ENCODE data around the gene KIF3A.

DNA sequence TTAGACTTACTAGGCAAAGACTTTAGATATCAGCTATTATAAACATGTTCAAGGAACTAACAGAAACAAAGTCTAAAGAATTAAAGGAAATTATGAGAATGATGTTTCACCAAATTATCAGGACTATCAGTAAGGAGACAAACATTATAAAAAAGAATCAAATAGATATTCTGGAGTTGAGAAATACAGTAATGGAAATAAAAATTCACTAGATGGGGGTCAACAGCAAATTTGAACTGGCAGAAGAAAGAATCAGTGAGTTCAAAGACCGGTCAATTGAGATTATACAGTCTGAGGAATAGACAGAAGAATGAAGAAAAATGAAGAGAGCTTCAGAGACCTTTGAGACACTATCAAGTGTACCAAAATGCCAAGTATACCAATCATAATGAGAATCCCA is 89.0 kb downstream of the KIF3A start:
- TF ChIP-seq TAF1 (IDR thresholded peaks at IDR 0.05; ENCODE audit: low read depth, low read length) (no peak), POLR2AphosphoS5 (IDR thresholded peaks at IDR 0.05; ENCODE audit: low read depth, low read length) (no peak), POLR2A (IDR thresholded peaks at IDR 0.05; ENCODE audit: low read depth, low read length) (no peak), SPI1 (IDR thresholded peaks at IDR 0.05; ENCODE audit: low read depth, low read length) (no peak), PAX5 (IDR thresholded peaks at IDR 0.05; ENCODE audit: insufficient read depth, low read length, severe bottlenecking) (no peak)
